Endometrium (tissue), 2 donors: ENCODE results near the gene SAMD15.
"Not testable (repeated sequence)": the region's sequence is repeated elsewhere in the genome, so short reads cannot be mapped to it uniquely, and the experiment has no call there.

Experiments
- FAIRE-seq: peaks from 2 replicates; lab custom pipeline; 2012; peaks lifted over from hg19 to GRCh38; lab: Jason Lieb, UNC
- donor health status: control.
- donor health status: control.

SAMD15 gene

GRCh38 chr14:77376771-77377501 lies at the start of gene SAMD15, which contains the start of gene TMED8:
TSS of gene SAMD15 (plus strand) at chr14:77377379. CDS start at chr14:77377419, 40 bp downstream.
TSS of gene TMED8 (minus strand) at chr14:77377094. CDS start at chr14:77377053, 41 bp downstream.
- FAIRE-seq = no peak

- no peak for FAIRE-seq
Observed at GRCh38 chr14:77329872-77330271, 47.3 kb upstream of the SAMD15 start.

- FAIRE-seq = no peak
Observed at GRCh38 chr14:77335576-77335975, 41.6 kb upstream of the SAMD15 start.

- FAIRE-seq = not testable (repeated sequence)
Observed at GRCh38 chr14:77337255-77337654, 39.9 kb upstream of the SAMD15 start.

- no peak for FAIRE-seq
Observed at GRCh38 chr14:77337880-77338279, 39.3 kb upstream of the SAMD15 start.

- no peak for FAIRE-seq
Observed at GRCh38 chr14:77338302-77338701, 38.9 kb upstream of the SAMD15 start.

- no peak for FAIRE-seq
Observed at GRCh38 chr14:77339407-77339806, 37.8 kb upstream of the SAMD15 start.

- no peak for FAIRE-seq
Observed at GRCh38 chr14:77340389-77340788, 36.8 kb upstream of the SAMD15 start.

- no peak for FAIRE-seq
Observed at GRCh38 chr14:77342726-77343397, 34.3 kb upstream of the SAMD15 start.

- no peak for FAIRE-seq
Observed at GRCh38 chr14:77343662-77344061, 33.5 kb upstream of the SAMD15 start.

- FAIRE-seq = no peak
Observed at GRCh38 chr14:77344377-77344996, 32.7 kb upstream of the SAMD15 start.

GRCh38 chr14:77346495-77346894 lies 30.7 kb upstream of the SAMD15 start:
- no peak for FAIRE-seq

- FAIRE-seq = peak; percentile 95
Observed at GRCh38 chr14:77347751-77348150, 29.4 kb upstream of the SAMD15 start.

- no peak for FAIRE-seq
Observed at GRCh38 chr14:77353469-77354141, 23.6 kb upstream of the SAMD15 start.

- FAIRE-seq = no peak
Observed at GRCh38 chr14:77355811-77356210, 21.4 kb upstream of the SAMD15 start.

GRCh38 chr14:77356899-77357298 lies 20.3 kb upstream of the SAMD15 start:
- FAIRE-seq = no peak

GRCh38 chr14:77359626-77360025 lies 17.6 kb upstream of the SAMD15 start:
- no peak for FAIRE-seq

- no peak for FAIRE-seq
Observed at GRCh38 chr14:77364146-77364545, 13.0 kb upstream of the SAMD15 start.

GRCh38 chr14:77369285-77369684 lies 7.9 kb upstream of the SAMD15 start:
- FAIRE-seq = no peak

- FAIRE-seq = no peak
Observed at GRCh38 chr14:77372304-77372841, 4.8 kb upstream of the SAMD15 start.

GRCh38 chr14:77375164-77375950 lies 1.8 kb upstream of the SAMD15 start:
- no peak for FAIRE-seq
